ENCODE data around the gene S100A7. TPM values are rescaled to one million over a fixed set of nuclear protein-coding genes. Genes with fewer than 3 reads are reported as not detected.
"Not testable (repeated sequence)": the region's sequence is repeated elsewhere in the genome, so short reads cannot be mapped to it uniquely, and the experiment has no call there.

The S100A7 gene
- total RNA-seq, 1 donor from 2014 or later = not detected

- ATAC-seq (no peak), DNase-seq (ENCODE audit: missing footprints) (no peak)
- intact Hi-C loops (cut with DNase I) = no loop called here
Measured at GRCh38 chr1:153437236-153437635, 23.2 kb downstream of the S100A7 start.

- no peak for DNase-seq (ENCODE audit: missing footprints)
- intact Hi-C loops (cut with DNase I) = no loop called here
- no peak for ATAC-seq
Measured at GRCh38 chr1:153434746-153435455, 25.6 kb downstream of the S100A7 start.

GRCh38 chr1:153432874-153433681 lies 27.4 kb downstream of the S100A7 start:
- no peak for ATAC-seq
- DNase-seq (ENCODE audit: missing footprints) = no peak
- intact Hi-C loops (cut with DNase I) = no loop called here

- DNase-seq (ENCODE audit: missing footprints) (no peak), ATAC-seq (no peak)
- intact Hi-C loops (cut with DNase I) = no loop called here
Measured at GRCh38 chr1:153431928-153432327, 28.5 kb downstream of the S100A7 start.

- DNase-seq (ENCODE audit: missing footprints) (no peak), ATAC-seq (no peak)
- intact Hi-C loops (cut with DNase I) = no loop called here
Measured at GRCh38 chr1:153431427-153431826, 29.0 kb downstream of the S100A7 start.

GRCh38 chr1:153431002-153431401 lies 29.4 kb downstream of the S100A7 start:
- DNase-seq (ENCODE audit: missing footprints) (no peak), ATAC-seq (no peak)
- intact Hi-C loops (cut with DNase I) = no loop called here

GRCh38 chr1:153430561-153430960 lies 29.9 kb downstream of the S100A7 start:
- DNase-seq (ENCODE audit: missing footprints) = no peak

GRCh38 chr1:153430166-153430553 lies 30.3 kb downstream of the S100A7 start:
- no peak for DNase-seq (ENCODE audit: missing footprints)
- intact Hi-C loops (cut with DNase I) = no loop called here

More at GRCh38 chr1:153430561-153430960, 29.9 kb downstream of the S100A7 start:
- intact Hi-C loops (cut with DNase I) = no loop called here
- no peak for ATAC-seq

GRCh38 chr1:153429266-153430165 lies 30.9 kb downstream of the S100A7 start:
- no peak for DNase-seq (ENCODE audit: missing footprints)
- ATAC-seq = no peak
- intact Hi-C loops (cut with DNase I) = no loop called here

More at GRCh38 chr1:153430166-153430553, 30.3 kb downstream of the S100A7 start:
- no peak for ATAC-seq

- DNase-seq (ENCODE audit: missing footprints) (no peak), ATAC-seq (no peak)
- intact Hi-C loops (cut with DNase I) = no loop called here
Measured at GRCh38 chr1:153428791-153429190, 31.7 kb downstream of the S100A7 start.

- no peak for DNase-seq (ENCODE audit: missing footprints)
- ATAC-seq = no peak
- intact Hi-C loops (cut with DNase I) = no loop called here
Measured at GRCh38 chr1:153428073-153428638, 32.3 kb downstream of the S100A7 start.

- intact Hi-C loops (cut with DNase I) = no loop called here
- DNase-seq (ENCODE audit: missing footprints) (no peak), ATAC-seq (no peak)
Measured at GRCh38 chr1:153426809-153427208, 33.6 kb downstream of the S100A7 start.

GRCh38 chr1:153422450-153423068 lies 37.9 kb downstream of the S100A7 start:
- ATAC-seq (peak; percentile 50), DNase-seq (ENCODE audit: missing footprints) (peak; percentile 75)
- intact Hi-C loops (cut with DNase I) = no loop called here

- intact Hi-C loops (cut with DNase I) = no loop called here
- no peak for ATAC-seq
- DNase-seq (ENCODE audit: missing footprints) = no peak
Measured at GRCh38 chr1:153420306-153420705, 40.1 kb downstream of the S100A7 start.

GRCh38 chr1:153419436-153419793 lies 41.0 kb downstream of the S100A7 start:
- ATAC-seq; DNase-seq (ENCODE audit: missing footprints); intact Hi-C loops (cut with DNase I): not testable (repeated sequence)

GRCh38 chr1:153418758-153419435 lies 41.6 kb downstream of the S100A7 start:
- DNase-seq (ENCODE audit: missing footprints); ATAC-seq; intact Hi-C loops (cut with DNase I): not testable (repeated sequence)

- ATAC-seq (no peak), DNase-seq (ENCODE audit: missing footprints) (no peak)
- intact Hi-C loops (cut with DNase I) = no loop called here
Measured at GRCh38 chr1:153417136-153417888, 43.1 kb downstream of the S100A7 start.
